HepG2 (cell line): ENCODE measurements around the gene ATP6V0A1. TPM values are rescaled to one million over a fixed set of nuclear protein-coding genes. Genes with fewer than 3 reads are reported as not detected.

ENCODE experiments used
- HDAC1 ChIP-seq: sonication (generic); formaldehyde crosslinking; IDR thresholded peaks from 2 replicates; pipeline ENCODE4 v1.5.1; 2020; ENCODE audit warnings: mild to moderate bottlenecking, missing genetic modification reagents
- MIXL1 ChIP-seq: IDR thresholded peaks from 2 replicates; pipeline ENCODE4 v1.6.1; 2016
- MYC ChIP-seq: sonication (generic); formaldehyde crosslinking; IDR thresholded peaks from 2 replicates; pipeline ENCODE4 v1.9.0; 2021; ENCODE audit warnings: missing genetic modification reagents, borderline replicate concordance
- MZF1 ChIP-seq: sonication (generic); formaldehyde crosslinking; IDR thresholded peaks from 2 replicates; pipeline ENCODE4 v1.8.1; 2023; ENCODE audit warnings: mild to moderate bottlenecking, missing genetic modification reagents, borderline replicate concordance
- RXRA ChIP-seq: sonication (generic); formaldehyde crosslinking; IDR thresholded peaks from 2 replicates; pipeline ENCODE4 v1.5.1; 2020; ENCODE audit warnings: missing genetic modification reagents
- SIN3A ChIP-seq: IDR thresholded peaks from 2 replicates; pipeline ENCODE4 v1.6.1; 2011; ENCODE audit warnings: low read depth, mild to moderate bottlenecking, control low read depth, low read length, borderline replicate concordance
- SYNCRIP ChIP-seq: fragments of 200-400 bp; formaldehyde crosslinking; IDR thresholded peaks from 2 replicates; pipeline ENCODE4 v1.6.1; 2018; ENCODE audit warnings: mild to moderate bottlenecking, low read depth, low read length; ENCODE audit not compliant: insufficient read depth
- TBP ChIP-seq: sonication (generic); formaldehyde crosslinking; IDR thresholded peaks from 2 replicates; pipeline ENCODE4 v1.5.0; 2020; ENCODE audit warnings: missing genetic modification reagents
- YY1 ChIP-seq: IDR thresholded peaks from 2 replicates; pipeline ENCODE4 v1.6.1; 2011; ENCODE audit warnings: low read length, low read depth, moderate library complexity, mild to moderate bottlenecking; ENCODE audit not compliant: insufficient read depth, insufficient replicate concordance
- ZNF598 ChIP-seq: sonication (generic); formaldehyde crosslinking; IDR thresholded peaks from 2 replicates; pipeline ENCODE4 v1.5.1; 2020; ENCODE audit warnings: mild to moderate bottlenecking, missing genetic modification reagents, borderline replicate concordance
- ZNF615 ChIP-seq: sonication (generic); formaldehyde crosslinking; IDR thresholded peaks from 2 replicates; pipeline ENCODE4 v1.5.0; 2020; ENCODE audit warnings: mild to moderate bottlenecking, missing genetic modification reagents, borderline replicate concordance
- ZSCAN29 ChIP-seq: sonication (generic); formaldehyde crosslinking; conservative IDR thresholded peaks from 2 replicates; pipeline ENCODE4 v1.4.0; 2020; ENCODE audit warnings: mild to moderate bottlenecking, missing genetic modification reagents
- polyA plus RNA-seq, 8 experiments: library from polyadenylated mRNA; depleted of rRNA in 3 of 8; stranded (reverse) in 7 of 8; unstranded in 1 of 8; fragments of >200 nt; fragmentation: Illumina TruSeq in 4 of 8; extraction: Trizol in 4 of 8; gene quantifications; 2 replicates each; pipeline versions ENCODE4 v1.2.1 to v1.2.3, GENCODE V29; 2011 to 2016; ENCODE audit warnings: low read depth in 4 of 8, missing spikeins in 1 of 8, mixed read lengths in 1 of 8; ENCODE audit not compliant: insufficient read depth in 1 of 8
- total RNA-seq, 5 experiments: library from RNA; depleted of rRNA; stranded (reverse); fragments of >200 nt; fragmentation: Illumina TruSeq; extraction: Trizol; gene quantifications; 2 replicates each; pipeline ENCODE4 v1.2.3, GENCODE V29; 2016; ENCODE audit warnings: low read depth in 1 of 5
- TF ChIP-seq, protein P1 (sequence below): IDR thresholded peaks from 2 replicates; pipeline ENCODE4 v1.6.1; 2018; ENCODE audit warnings: missing genetic modification reagents, mild to moderate bottlenecking, missing compliant biosample characterization
- TF ChIP-seq, protein P2 (sequence below): sonication (generic); formaldehyde crosslinking; IDR thresholded peaks from 2 replicates; pipeline ENCODE4 v1.5.0; 2020; ENCODE audit warnings: missing genetic modification reagents
- TF ChIP-seq, protein P3 (sequence below): sonication (generic); formaldehyde crosslinking; IDR thresholded peaks from 2 replicates; pipeline ENCODE4 v1.5.1; 2020; ENCODE audit warnings: missing genetic modification reagents, mild to moderate bottlenecking, borderline replicate concordance
- TF ChIP-seq, protein P4 (sequence below): sonication (generic); formaldehyde crosslinking; IDR thresholded peaks from 2 replicates; pipeline ENCODE4 v1.4.0; 2020; ENCODE audit warnings: missing genetic modification reagents, mild to moderate bottlenecking, borderline replicate concordance
- TF ChIP-seq, protein P5 (sequence below): sonication (generic); formaldehyde crosslinking; IDR thresholded peaks from 2 replicates; pipeline ENCODE4 v1.4.0; 2020; ENCODE audit warnings: missing genetic modification reagents, borderline replicate concordance
- TF ChIP-seq, protein P6 (sequence below): sonication (generic); formaldehyde crosslinking; IDR thresholded peaks from 2 replicates; pipeline ENCODE4 v1.8.1; 2022; ENCODE audit warnings: mild to moderate bottlenecking, missing genetic modification reagents

The ATP6V0A1 gene
- total and polyA plus RNA-seq, 2 of the 13 experiments (the other 11 are each of a cell fraction or from before 2014, with no cell fraction given) = 27.9 to 54.1 TPM

DNA sequence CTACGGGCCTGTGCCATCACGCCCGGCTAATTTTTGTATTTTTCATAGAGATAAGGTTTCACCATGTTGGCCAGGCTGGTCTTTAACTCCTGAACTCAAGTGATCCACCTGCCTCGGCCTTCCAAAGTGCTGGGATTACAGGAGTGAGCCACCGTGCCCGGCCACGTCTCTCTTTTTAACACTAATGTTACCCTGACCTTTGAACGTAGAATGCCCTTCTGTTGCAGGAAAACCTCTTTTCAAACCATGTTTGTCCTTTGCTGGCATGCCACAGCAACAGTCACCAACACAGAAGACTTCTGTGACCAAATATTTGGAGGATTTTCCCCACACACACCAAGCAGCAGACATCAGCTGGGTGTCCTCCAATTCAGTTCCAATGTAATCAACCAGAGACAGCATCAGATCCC is 86.2 kb downstream of the ATP6V0A1 start (continued):
- TF ChIP-seq, protein P1, sequence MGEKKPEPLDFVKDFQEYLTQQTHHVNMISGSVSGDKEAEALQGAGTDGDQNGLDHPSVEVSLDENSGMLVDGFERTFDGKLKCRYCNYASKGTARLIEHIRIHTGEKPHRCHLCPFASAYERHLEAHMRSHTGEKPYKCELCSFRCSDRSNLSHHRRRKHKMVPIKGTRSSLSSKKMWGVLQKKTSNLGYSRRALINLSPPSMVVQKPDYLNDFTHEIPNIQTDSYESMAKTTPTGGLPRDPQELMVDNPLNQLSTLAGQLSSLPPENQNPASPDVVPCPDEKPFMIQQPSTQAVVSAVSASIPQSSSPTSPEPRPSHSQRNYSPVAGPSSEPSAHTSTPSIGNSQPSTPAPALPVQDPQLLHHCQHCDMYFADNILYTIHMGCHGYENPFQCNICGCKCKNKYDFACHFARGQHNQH = no peak; the same call in 1 of the 2 replicates
- no peak for TF ChIP-seq ZNF598 (CRISPR knock-in tag)
- TF ChIP-seq MZF1 (CRISPR knock-in tag) = no peak
- no peak for TF ChIP-seq HDAC1 (CRISPR knock-in tag)
- TF ChIP-seq MYC (CRISPR knock-in tag) = no peak
- TF ChIP-seq, protein P2, sequence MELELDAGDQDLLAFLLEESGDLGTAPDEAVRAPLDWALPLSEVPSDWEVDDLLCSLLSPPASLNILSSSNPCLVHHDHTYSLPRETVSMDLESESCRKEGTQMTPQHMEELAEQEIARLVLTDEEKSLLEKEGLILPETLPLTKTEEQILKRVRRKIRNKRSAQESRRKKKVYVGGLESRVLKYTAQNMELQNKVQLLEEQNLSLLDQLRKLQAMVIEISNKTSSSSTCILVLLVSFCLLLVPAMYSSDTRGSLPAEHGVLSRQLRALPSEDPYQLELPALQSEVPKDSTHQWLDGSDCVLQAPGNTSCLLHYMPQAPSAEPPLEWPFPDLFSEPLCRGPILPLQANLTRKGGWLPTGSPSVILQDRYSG (CRISPR knock-in tag) = no peak
- no peak for TF ChIP-seq ZNF615 (CRISPR knock-in tag)
- no peak for TF ChIP-seq SYNCRIP
- TF ChIP-seq YY1 = no peak
- TF ChIP-seq, protein P3, sequence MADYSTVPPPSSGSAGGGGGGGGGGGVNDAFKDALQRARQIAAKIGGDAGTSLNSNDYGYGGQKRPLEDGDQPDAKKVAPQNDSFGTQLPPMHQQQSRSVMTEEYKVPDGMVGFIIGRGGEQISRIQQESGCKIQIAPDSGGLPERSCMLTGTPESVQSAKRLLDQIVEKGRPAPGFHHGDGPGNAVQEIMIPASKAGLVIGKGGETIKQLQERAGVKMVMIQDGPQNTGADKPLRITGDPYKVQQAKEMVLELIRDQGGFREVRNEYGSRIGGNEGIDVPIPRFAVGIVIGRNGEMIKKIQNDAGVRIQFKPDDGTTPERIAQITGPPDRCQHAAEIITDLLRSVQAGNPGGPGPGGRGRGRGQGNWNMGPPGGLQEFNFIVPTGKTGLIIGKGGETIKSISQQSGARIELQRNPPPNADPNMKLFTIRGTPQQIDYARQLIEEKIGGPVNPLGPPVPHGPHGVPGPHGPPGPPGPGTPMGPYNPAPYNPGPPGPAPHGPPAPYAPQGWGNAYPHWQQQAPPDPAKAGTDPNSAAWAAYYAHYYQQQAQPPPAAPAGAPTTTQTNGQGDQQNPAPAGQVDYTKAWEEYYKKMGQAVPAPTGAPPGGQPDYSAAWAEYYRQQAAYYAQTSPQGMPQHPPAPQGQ (CRISPR knock-in tag) = no peak
- TF ChIP-seq, protein P4, sequence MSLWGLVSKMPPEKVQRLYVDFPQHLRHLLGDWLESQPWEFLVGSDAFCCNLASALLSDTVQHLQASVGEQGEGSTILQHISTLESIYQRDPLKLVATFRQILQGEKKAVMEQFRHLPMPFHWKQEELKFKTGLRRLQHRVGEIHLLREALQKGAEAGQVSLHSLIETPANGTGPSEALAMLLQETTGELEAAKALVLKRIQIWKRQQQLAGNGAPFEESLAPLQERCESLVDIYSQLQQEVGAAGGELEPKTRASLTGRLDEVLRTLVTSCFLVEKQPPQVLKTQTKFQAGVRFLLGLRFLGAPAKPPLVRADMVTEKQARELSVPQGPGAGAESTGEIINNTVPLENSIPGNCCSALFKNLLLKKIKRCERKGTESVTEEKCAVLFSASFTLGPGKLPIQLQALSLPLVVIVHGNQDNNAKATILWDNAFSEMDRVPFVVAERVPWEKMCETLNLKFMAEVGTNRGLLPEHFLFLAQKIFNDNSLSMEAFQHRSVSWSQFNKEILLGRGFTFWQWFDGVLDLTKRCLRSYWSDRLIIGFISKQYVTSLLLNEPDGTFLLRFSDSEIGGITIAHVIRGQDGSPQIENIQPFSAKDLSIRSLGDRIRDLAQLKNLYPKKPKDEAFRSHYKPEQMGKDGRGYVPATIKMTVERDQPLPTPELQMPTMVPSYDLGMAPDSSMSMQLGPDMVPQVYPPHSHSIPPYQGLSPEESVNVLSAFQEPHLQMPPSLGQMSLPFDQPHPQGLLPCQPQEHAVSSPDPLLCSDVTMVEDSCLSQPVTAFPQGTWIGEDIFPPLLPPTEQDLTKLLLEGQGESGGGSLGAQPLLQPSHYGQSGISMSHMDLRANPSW (CRISPR knock-in tag) = no peak
- TF ChIP-seq RXRA (CRISPR knock-in tag) = no peak
- TF ChIP-seq, protein P5, sequence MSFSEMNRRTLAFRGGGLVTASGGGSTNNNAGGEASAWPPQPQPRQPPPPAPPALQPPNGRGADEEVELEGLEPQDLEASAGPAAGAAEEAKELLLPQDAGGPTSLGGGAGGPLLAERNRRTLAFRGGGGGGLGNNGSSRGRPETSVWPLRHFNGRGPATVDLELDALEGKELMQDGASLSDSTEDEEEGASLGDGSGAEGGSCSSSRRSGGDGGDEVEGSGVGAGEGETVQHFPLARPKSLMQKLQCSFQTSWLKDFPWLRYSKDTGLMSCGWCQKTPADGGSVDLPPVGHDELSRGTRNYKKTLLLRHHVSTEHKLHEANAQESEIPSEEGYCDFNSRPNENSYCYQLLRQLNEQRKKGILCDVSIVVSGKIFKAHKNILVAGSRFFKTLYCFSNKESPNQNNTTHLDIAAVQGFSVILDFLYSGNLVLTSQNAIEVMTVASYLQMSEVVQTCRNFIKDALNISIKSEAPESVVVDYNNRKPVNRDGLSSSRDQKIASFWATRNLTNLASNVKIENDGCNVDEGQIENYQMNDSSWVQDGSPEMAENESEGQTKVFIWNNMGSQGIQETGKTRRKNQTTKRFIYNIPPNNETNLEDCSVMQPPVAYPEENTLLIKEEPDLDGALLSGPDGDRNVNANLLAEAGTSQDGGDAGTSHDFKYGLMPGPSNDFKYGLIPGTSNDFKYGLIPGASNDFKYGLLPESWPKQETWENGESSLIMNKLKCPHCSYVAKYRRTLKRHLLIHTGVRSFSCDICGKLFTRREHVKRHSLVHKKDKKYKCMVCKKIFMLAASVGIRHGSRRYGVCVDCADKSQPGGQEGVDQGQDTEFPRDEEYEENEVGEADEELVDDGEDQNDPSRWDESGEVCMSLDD (CRISPR knock-in tag) = no peak
- TF ChIP-seq ZSCAN29 (CRISPR knock-in tag) = no peak
- TF ChIP-seq SIN3A = no peak
- peak; percentile 49; the same call in 1 of the 2 replicates for TF ChIP-seq MIXL1 (CRISPR knock-in tag)
- TF ChIP-seq, protein P6, sequence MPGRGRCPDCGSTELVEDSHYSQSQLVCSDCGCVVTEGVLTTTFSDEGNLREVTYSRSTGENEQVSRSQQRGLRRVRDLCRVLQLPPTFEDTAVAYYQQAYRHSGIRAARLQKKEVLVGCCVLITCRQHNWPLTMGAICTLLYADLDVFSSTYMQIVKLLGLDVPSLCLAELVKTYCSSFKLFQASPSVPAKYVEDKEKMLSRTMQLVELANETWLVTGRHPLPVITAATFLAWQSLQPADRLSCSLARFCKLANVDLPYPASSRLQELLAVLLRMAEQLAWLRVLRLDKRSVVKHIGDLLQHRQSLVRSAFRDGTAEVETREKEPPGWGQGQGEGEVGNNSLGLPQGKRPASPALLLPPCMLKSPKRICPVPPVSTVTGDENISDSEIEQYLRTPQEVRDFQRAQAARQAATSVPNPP (CRISPR knock-in tag) = no peak
- TF ChIP-seq TBP (CRISPR knock-in tag) = no peak
